Hindlimb muscle (tissue), 1 donor: ENCODE measurements around the gene TRPM5. TPM values are rescaled to one million over a fixed set of nuclear protein-coding genes. Genes with fewer than 3 reads are reported as not detected.

Experiments
- DNase-seq: peaks from one replicate; pipeline ENCODE4 v3.0.0-alpha.2; 2013
- polyA plus RNA-seq: library from polyadenylated mRNA; unstranded; fragments of 120-200 nt; gene quantifications from one replicate; pipeline ENCODE4 v1.2.1, GENCODE V29; 2013; ENCODE audit not compliant: insufficient read length

The TRPM5 gene
- polyA plus RNA-seq, 1 donor = 0.08 TPM

DNA sequence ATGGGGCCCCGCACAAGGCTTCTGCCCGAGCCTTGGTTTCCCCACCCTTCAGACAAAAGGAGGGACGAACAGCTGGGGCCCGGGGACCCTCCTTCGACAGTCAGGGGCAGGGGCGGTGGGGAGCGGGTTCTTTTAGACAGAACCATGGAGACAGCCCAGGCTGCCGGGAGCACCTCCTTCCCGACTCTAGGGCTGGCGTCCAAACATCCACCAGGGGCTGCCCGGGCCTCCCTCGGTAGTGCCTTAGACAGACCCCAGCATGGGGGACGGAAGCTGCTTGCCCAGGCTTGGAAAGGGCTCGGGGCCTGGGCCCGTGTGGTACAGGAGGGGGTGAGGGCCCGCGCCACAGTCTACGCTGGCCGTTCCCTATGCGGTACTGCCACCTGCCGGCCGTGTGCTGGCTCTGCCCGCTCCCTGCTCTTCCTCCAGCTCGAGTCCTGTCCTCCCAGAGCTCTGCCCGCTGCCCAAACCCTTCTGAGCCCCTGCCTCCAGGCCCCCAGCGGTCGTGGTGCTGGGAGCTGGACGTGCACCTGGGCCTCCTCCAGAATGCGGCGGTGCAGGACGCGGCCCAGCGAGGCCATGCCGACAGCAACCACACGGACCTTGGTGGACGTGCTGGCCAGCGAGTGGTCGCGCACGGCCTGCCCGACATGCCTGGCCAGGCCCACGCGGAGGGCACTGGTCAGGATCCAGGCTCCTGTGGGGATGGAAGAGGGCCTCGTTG lies 23.6 kb downstream of the TRPM5 start:
- peak; percentile 78 for DNase-seq

DNA sequence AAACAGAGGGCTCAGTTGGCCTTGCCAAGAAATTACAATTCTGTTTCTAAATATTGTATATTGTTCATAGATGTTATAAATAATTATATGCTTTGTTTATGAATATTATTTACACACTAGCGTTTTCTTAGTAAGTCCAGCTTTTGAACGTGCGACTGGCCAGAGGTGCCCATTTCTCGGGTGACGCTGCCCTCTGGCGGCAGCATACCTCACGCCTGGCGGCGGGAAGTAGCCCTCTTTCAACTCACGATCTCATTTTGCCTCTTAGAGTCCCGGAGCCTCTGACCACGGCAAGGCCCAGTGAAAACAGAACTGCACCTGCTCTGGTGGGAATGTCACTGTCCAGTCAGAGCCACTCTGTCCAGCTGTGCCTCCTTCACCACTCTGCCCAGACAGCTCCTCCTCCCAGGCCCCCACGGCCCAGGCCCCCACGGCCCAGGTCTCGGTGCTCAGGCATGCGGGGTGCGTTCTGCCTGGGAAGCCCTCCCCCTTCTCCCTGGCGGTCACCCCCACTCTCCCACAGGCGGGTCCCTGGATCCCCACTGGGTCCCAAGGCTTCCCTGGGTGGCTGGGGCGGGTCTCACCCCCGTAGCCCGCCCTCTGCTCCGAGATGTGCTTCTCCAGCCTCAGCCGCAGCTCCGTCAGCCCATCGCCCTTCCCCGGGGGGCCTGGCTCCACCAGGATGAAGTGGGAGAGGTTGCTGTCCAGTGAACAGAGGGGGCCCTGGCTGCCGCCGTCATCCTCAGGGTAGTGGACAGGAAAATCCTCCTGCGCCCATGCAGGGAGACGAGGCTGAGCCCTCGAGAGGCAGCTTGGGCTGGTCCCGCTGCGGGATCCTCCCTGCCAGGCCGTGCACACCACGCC lies 24.4 kb downstream of the TRPM5 start:
- peak; percentile 81 for DNase-seq

GRCh38 chr11:2418693-2419360 lies 25.5 kb downstream of the TRPM5 start:
- DNase-seq = no peak

DNA sequence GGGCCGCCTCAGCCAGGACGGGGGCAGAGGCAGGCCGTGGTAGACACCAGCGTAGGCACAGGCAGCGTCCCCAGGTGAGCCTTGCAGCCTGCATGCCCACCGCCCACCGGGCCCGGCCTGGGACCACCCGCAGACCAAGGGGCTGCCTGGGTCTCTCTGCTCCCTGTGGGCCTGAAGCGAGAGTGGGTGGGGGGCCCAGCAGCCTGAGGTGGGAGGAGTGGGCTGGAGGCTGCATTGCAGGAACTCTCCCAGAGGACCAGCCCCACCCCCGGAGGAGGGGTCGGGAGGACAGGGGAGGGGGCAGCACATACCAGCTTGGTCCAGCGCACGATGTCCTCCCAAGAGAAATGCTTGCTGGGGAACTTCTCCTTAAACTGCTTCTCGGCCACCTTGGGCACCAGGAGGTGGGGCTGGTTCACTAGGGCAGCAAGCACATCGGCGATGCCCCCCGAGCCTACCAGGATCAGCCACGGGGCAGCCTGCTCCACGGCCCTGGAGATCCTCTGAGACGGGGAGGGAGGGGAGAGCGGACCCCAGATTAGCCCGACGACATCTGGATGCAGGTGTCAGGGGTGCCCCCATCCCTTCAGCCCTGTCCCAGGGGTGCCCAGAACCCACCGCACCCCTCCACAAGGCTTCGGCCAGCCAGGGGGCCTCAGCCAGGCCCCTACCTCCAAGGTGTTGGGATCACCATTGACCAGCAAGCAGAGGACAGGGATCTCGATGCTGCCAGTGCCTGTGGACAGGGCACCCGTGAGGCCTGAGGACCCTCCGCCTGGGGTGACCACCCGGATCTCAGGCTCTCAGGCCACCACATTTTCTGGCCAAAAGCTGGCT lies 26.2 kb downstream of the TRPM5 start:
- no peak for DNase-seq

GRCh38 chr11:2416765-2417164 lies 27.5 kb downstream of the TRPM5 start:
- DNase-seq = no peak

DNA sequence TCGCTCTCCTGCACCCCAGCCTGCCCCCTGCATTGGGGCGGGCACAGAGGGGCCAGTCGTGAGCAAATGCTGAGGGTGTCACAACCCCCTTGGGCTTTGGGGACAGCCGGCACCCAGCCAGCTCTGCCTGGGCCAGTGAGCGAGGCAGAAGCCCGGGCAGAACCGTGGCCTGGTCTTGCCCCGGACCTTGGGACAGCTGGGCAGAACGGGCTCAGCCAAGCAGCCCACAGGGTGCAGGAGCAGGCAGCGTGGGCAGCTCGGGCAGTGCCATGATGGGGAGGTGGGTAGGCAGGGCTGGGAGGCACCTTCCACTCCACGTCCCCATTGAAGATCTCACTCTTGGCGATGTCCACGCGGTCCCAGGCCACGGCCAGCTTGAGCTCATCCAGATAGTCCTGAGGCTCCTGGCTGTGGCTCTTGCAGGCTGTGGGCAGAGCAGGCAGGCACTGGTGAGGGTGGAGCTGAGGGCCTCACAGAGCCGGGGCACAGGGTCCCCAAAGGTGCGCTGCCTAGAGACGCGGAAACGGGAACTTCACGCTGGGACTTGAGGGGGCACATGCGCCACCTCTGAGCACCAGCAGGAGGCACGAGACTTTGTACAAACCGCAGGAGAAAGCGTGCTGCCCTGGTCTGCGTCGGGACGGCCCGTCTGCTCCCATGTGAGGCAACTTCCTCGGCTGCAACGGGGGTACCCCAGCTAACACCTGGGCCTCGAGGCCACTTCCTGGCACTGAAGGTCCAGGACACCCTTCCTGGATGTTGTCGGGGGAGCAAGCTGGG lies 28.5 kb downstream of the TRPM5 start:
- no peak for DNase-seq

DNA sequence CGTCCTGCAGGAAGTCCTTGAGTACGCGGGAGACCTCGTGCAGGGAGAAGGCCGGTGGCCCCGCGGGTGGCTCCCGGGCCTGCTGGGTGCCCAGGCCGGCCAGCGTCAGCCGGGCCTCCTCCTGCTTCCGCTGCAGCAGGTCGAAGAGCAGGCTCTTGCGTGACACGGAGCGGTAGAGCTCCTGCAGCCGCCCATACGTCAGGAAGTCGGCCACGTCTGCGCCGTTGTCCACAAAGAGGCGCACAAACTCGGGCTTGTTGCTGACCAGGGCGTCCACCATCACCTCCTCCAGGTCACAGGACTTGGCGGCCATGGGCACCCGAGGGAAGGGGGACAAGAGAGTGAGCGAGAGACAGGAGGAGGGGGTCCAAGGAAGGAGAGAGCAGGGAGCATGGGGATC lies 29.1 kb downstream of the TRPM5 start:
- no peak for DNase-seq

- no peak for DNase-seq
These were observed 29.7 kb downstream of the TRPM5 start for GRCh38 chr11:2414616-2415015.

DNA sequence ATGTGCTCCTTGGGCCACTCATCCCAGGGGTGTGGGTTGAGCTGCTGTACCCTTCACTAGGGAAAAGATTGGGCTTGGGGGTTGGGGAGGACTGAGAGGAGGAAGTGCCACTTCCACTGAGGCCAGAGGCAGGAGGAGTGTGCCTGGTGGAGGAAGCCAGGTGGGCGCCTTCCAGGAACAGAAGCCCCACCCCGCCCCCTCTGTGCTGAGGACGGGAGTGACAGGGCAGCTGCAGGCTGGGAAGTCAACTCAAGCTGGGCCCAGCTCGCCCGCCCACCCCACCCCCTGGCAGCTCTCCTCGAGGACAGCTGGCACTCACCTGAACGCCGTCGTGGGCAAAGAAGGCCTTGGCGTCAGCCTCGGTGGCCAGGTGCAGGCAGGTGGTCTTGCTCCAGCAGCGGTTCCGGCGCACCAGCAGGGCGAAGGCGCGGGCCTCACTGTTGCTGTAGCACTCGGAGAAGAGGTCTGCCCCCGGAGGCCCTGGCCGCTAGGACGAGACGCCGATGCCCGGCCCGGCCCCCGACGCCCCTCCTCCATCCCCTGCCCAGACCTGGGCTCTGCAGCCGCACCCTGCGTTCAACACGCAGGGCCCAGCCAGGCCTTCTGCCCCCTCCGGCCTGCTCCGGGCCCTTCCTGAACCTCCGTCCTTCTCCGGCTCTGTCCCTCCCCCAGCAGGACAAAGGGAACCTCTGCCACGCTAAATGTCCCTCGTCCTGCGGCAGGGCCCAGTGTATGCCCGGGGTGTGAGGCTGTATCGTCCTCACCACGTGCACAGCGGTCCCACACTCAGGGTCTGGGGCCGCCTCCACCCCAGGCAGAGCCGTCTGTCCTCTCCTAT lies 30.4 kb downstream of the TRPM5 start:
- no peak for DNase-seq

- no peak for DNase-seq
These were observed 32.0 kb downstream of the TRPM5 start for GRCh38 chr11:2412323-2412722.

- DNase-seq = no peak
These were observed 32.6 kb downstream of the TRPM5 start for GRCh38 chr11:2411446-2412305.

GRCh38 chr11:2410616-2411015 lies 33.7 kb downstream of the TRPM5 start:
- no peak for DNase-seq

DNA sequence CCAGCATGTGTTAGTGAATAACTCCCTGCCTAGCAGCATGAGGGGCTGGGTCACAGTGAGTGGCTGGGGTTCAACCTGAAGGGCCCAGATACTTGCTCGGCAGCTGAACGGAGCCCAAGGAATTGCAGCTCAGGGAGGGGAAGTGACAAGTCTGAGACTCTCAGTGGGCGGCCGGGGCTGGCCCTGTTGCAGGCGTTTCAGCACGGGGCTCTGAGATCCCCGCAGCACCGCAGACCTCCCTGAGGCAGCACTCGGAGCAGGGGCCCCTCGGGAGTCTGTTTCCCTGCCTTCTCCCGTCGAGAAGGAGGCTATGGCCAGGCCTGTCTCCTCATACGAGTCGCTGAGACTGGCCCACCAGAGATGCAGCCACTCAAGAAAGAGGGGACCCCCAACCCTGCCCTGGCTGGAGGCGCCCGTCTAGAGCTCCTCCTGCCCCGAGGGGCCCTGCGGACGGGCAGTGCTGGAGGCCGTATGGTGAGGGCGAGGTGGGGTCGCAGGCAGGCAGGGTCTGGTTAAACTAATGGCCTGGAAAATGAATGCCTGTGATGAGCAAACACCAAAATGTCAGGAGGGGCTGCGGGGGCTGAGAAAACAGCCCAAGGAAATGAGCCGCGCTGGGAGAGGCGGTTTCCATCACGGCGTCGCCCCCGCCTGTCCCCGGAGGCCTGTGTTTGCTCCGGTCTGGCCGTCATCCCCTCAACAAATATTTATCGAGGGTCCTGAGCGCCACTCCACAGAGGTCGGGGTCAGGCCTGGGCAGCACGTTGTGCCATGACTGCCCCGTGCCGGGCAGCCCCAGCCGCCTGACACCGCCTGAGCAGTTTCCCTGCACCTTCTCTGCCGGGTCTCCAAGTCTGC lies 34.5 kb downstream of the TRPM5 start:
- no peak for DNase-seq

DNA sequence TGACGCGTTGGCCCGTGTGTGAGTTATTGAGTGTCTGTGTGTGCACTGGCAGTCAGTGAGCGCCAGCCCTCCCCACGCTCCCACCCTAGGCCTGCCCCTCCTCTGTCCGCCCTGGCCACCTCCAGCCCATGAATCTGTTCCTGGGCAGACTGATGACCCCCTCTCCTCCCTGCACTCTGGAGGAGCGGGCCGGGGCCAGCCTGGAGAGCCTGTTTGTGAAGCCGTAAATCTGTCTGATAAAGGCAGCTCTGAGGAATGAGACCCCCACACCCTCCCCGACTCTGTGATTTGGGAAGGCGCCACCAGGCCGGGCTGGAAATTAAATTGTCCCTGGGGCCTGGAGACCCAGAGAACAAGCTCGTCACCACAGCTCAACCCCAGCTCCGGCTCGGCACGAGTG lies 35.2 kb downstream of the TRPM5 start:
- DNase-seq = no peak

DNA sequence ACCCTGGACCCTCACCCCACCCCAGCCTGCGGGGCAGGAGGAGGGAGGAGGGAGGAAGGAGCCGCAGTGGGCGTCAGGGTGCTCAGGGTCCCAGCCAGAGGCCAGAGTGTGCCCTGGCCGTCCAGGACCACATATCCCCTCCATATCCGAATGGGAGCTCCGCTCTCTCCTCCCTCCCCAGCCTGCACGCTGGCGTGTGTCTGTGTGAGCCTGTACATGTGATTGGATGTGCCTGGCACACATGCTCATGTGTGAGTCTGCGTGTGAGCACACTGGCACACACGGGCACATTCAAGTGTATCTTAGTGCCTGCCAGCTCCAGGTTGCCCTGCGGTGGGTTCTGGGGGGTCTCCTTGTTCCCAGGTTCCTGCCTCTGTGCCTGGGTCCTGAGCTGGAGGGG lies 35.6 kb downstream of the TRPM5 start:
- no peak for DNase-seq

GRCh38 chr11:2406878-2407410 lies 37.4 kb downstream of the TRPM5 start:
- DNase-seq = no peak

DNA sequence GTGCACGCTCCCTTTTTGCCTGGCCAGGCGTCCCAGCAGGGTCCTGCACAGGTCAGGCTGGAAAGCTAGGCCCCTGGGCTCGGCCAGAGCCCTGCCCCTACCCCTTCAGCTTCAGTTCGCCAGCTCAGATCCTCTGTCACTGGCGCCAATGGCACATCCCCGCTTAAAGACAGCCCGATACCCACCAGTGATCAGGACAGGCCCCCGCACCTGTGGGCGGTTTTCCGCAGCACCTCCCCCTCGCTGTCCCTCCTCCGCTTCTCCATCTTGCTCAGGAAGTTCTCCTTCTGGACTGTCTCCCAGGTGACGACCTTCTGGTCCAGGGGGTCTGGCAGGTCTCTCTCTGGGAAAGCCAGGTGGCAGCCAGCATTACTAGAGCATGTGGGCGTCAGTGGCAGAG lies 37.9 kb downstream of the TRPM5 start:
- no peak for DNase-seq

- DNase-seq = no peak
These were observed 39.5 kb downstream of the TRPM5 start for GRCh38 chr11:2404735-2405196.
